Activated T-cell treated with anti-CD3 and anti-CD28 coated beads, Interleukin-2, amount 50 U/mL, for 4 hours (primary cell): Measurements from ENCODE around the gene SIX2. TPM values are rescaled to one million over a fixed set of nuclear protein-coding genes. Genes with fewer than 3 reads are reported as not detected.

ENCODE experiments used
- ATAC-seq, 2 donors: fragments of 200-7000 bp; cut with Tn5 transposase; one replicate each; pipeline ENCODE4 v1.10.0; 2021
- DNase-seq: peaks from one replicate; pipeline ENCODE4 v3.0.0-alpha.2; 2020
- H3K27me3 Mint-ChIP-seq: one replicate; pipeline ENCODE4 v1.8.0; 2021; ENCODE audit warnings: low read depth, mixed read lengths
- H3K36me3 Mint-ChIP-seq: one replicate; pipeline ENCODE4 v1.8.0; 2022; ENCODE audit warnings: mixed read lengths; ENCODE audit not compliant: insufficient read depth
- H3K4me1 Mint-ChIP-seq: one replicate; pipeline ENCODE4 v1.8.0; 2021; ENCODE audit warnings: low read depth, mixed read lengths
- H3K4me3 Mint-ChIP-seq: one replicate; pipeline ENCODE4 v1.8.0; 2021; ENCODE audit warnings: mild to moderate bottlenecking, moderate library complexity, mixed read lengths
- H3K9me3 Mint-ChIP-seq: one replicate; pipeline ENCODE4 v1.8.0; 2021; ENCODE audit warnings: mixed read lengths
- total RNA-seq, 3 donors: library from RNA; stranded (reverse); gene quantifications; one replicate each; pipeline ENCODE4 v1.2.1, GENCODE V29; 2021

The SIX2 gene
- total RNA-seq, 3 donors from 2014 or later = not detected

- Mint-ChIP-seq H3K27me3 (peaks cover 86% of the 10 kb centered on the region), H3K36me3 (no peaks in the 10 kb centered on the region), H3K9me3 (no peaks in the 10 kb centered on the region), H3K4me1 (peaks cover 30% of the 10 kb centered on the region), H3K4me3 (no peak overlapping the region)
- DNase-seq = no peak
- no peak for ATAC-seq
Observed at GRCh38 chr2:45001869-45002385, 7.3 kb downstream of the SIX2 start.

- H3K9me3 Mint-ChIP-seq = no peaks in the 10 kb centered on the region
Observed at GRCh38 chr2:45000921-45001868, 8.1 kb downstream of the SIX2 start.

GRCh38 chr2:45000341-45000901 lies 8.8 kb downstream of the SIX2 start:
- Mint-ChIP-seq H3K9me3 (no peaks in the 10 kb centered on the region), H3K27me3 (peaks cover 86% of the 10 kb centered on the region), H3K4me1 (peaks cover 21% of the 10 kb centered on the region), H3K36me3 (no peaks in the 10 kb centered on the region), H3K4me3 (peak overlapping the region; percentile 37)
- ATAC-seq = peak in 1 of 2 donors; percentile 5
- DNase-seq = no peak

More at GRCh38 chr2:45000921-45001868, 8.1 kb downstream of the SIX2 start:
- peaks cover 26% of the 10 kb centered on the region for H3K4me1 Mint-ChIP-seq
- DNase-seq = no peak
- ATAC-seq = peak in 1 of 2 donors; percentile 27
- H3K4me3 Mint-ChIP-seq = peak overlapping the region; percentile 37
- no peaks in the 10 kb centered on the region for H3K36me3 Mint-ChIP-seq
- H3K27me3 Mint-ChIP-seq = peaks cover 85% of the 10 kb centered on the region

GRCh38 chr2:44999540-44999939 lies 9.7 kb downstream of the SIX2 start:
- no peaks in the 10 kb centered on the region for H3K9me3 Mint-ChIP-seq
- H3K4me3 Mint-ChIP-seq = no peak overlapping the region
- peaks cover 17% of the 10 kb centered on the region for H3K4me1 Mint-ChIP-seq
- no peaks in the 10 kb centered on the region for H3K36me3 Mint-ChIP-seq
- ATAC-seq = no peak
- DNase-seq = no peak
- H3K27me3 Mint-ChIP-seq = peaks cover 79% of the 10 kb centered on the region

GRCh38 chr2:44997963-44998362 lies 11.3 kb downstream of the SIX2 start:
- Mint-ChIP-seq H3K9me3 (no peaks in the 10 kb centered on the region), H3K27me3 (peaks cover 76% of the 10 kb centered on the region), H3K4me1 (peaks cover 15% of the 10 kb centered on the region), H3K4me3 (no peak overlapping the region), H3K36me3 (no peaks in the 10 kb centered on the region)
- no peak for ATAC-seq
- DNase-seq = no peak

- peaks cover 64% of the 10 kb centered on the region for H3K27me3 Mint-ChIP-seq
Observed at GRCh38 chr2:44996356-44996755, 12.9 kb downstream of the SIX2 start.

GRCh38 chr2:44994377-44994776 lies 14.9 kb downstream of the SIX2 start:
- ATAC-seq (no peak), DNase-seq (no peak)
- peaks cover 5% of the 10 kb centered on the region for H3K9me3 Mint-ChIP-seq
- no peak overlapping the region for H3K4me3 Mint-ChIP-seq
- peaks cover 3% of the 10 kb centered on the region for H3K36me3 Mint-ChIP-seq
- no peaks in the 10 kb centered on the region for H3K4me1 Mint-ChIP-seq
- peaks cover 56% of the 10 kb centered on the region for H3K27me3 Mint-ChIP-seq

More at GRCh38 chr2:44996356-44996755, 12.9 kb downstream of the SIX2 start:
- Mint-ChIP-seq H3K36me3 (peaks cover 3% of the 10 kb centered on the region), H3K4me3 (no peak overlapping the region), H3K4me1 (peaks cover 5% of the 10 kb centered on the region), H3K9me3 (peaks cover 5% of the 10 kb centered on the region)
- DNase-seq (no peak), ATAC-seq (no peak)

GRCh38 chr2:44989176-44989575 lies 20.1 kb downstream of the SIX2 start:
- no peak for DNase-seq
- H3K4me3 Mint-ChIP-seq = no peak overlapping the region
- peaks cover 10% of the 10 kb centered on the region for H3K9me3 Mint-ChIP-seq
- H3K27me3 Mint-ChIP-seq = peaks cover 41% of the 10 kb centered on the region
- no peaks in the 10 kb centered on the region for H3K4me1 Mint-ChIP-seq
- peaks cover 3% of the 10 kb centered on the region for H3K36me3 Mint-ChIP-seq
- ATAC-seq = no peak

- peaks cover 31% of the 10 kb centered on the region for H3K27me3 Mint-ChIP-seq
- no peaks in the 10 kb centered on the region for H3K36me3 Mint-ChIP-seq
- no peak overlapping the region for H3K4me3 Mint-ChIP-seq
- peaks cover 6% of the 10 kb centered on the region for H3K9me3 Mint-ChIP-seq
- ATAC-seq (no peak), DNase-seq (no peak)
- H3K4me1 Mint-ChIP-seq = no peaks in the 10 kb centered on the region
Observed at GRCh38 chr2:44983836-44984604, 25.2 kb downstream of the SIX2 start.

- Mint-ChIP-seq H3K4me1 (no peaks in the 10 kb centered on the region), H3K36me3 (no peaks in the 10 kb centered on the region), H3K4me3 (no peak overlapping the region), H3K9me3 (no peaks in the 10 kb centered on the region), H3K27me3 (peaks cover 29% of the 10 kb centered on the region)
- DNase-seq (peak; percentile 59), ATAC-seq (peak; percentile 69 to 84)
Observed at GRCh38 chr2:44981714-44982108, 27.5 kb downstream of the SIX2 start.

- no peaks in the 10 kb centered on the region for H3K36me3 Mint-ChIP-seq
- no peak overlapping the region for H3K4me3 Mint-ChIP-seq
- H3K27me3 Mint-ChIP-seq = peaks cover 22% of the 10 kb centered on the region
- DNase-seq = no peak
- H3K4me1 Mint-ChIP-seq = no peaks in the 10 kb centered on the region
- peak in 1 of 2 donors; percentile 18 for ATAC-seq
- H3K9me3 Mint-ChIP-seq = no peaks in the 10 kb centered on the region
Observed at GRCh38 chr2:44980751-44981713, 28.2 kb downstream of the SIX2 start.

- Mint-ChIP-seq H3K4me1 (no peaks in the 10 kb centered on the region), H3K27me3 (peaks cover 22% of the 10 kb centered on the region), H3K9me3 (no peaks in the 10 kb centered on the region), H3K4me3 (no peak overlapping the region), H3K36me3 (no peaks in the 10 kb centered on the region)
- ATAC-seq (no peak), DNase-seq (no peak)
Observed at GRCh38 chr2:44979581-44979980, 29.7 kb downstream of the SIX2 start.
